GM23248 (cell line): Measurements from ENCODE around the gene RNF149.

ENCODE experiments used
- EZH2 ChIP-seq: fragments of 200-600 bp; sonication (generic); IDR thresholded peaks from 2 replicates; pipeline ENCODE4 v1.6.1; 2018; ENCODE audit warnings: antibody characterized with exemption, mild to moderate bottlenecking; ENCODE audit not compliant: insufficient read depth, poor library complexity, severe bottlenecking
- EZH2phosphoT487 ChIP-seq: fragments of 200-600 bp; sonication (generic); IDR thresholded peaks from 2 replicates; pipeline ENCODE4 v1.6.1; 2018; ENCODE audit warnings: antibody characterized with exemption, moderate library complexity, mild to moderate bottlenecking, low read depth; ENCODE audit not compliant: insufficient read depth

GRCh38 chr2:101264360-101264939 is 44.1 kb downstream of the RNF149 start:
- TF ChIP-seq EZH2 (no peak), EZH2phosphoT487 (no peak)
